ENCODE results near the gene LY6G6F.

The LY6G6F gene

GRCh38 chr6:31758281-31758680, 51.6 kb downstream of the LY6G6F start:
- DNase-seq (ENCODE audit: extremely low spot score): no peak
- TF ChIP-seq ZNF384 (IDR thresholded peaks at IDR 0.05) (no peak), LEF1 (IDR thresholded peaks at IDR 0.05; ENCODE audit: borderline replicate concordance) (no peak), FOXA1 (IDR thresholded peaks at IDR 0.05) (no peak), NFRKB (IDR thresholded peaks at IDR 0.05) (no peak), ELF4 (IDR thresholded peaks at IDR 0.05) (no peak), SP1 (IDR thresholded peaks at IDR 0.05) (no peak), CTBP1 (IDR thresholded peaks at IDR 0.05; ENCODE audit: borderline replicate concordance) (no peak), SUZ12 (IDR thresholded peaks at IDR 0.05) (no peak), FOXM1 (IDR thresholded peaks at IDR 0.05; ENCODE audit: borderline replicate concordance) (no peak), ARNT (IDR thresholded peaks at IDR 0.05) (no peak)
- POLR2A ChIA-PET: interaction anchor here (0.6 to 2.7 kb wide), 3 partner anchors 18 to 29 kb away, joined by 4 to 22 read pairs (median 5); partner anchors contain the start of genes DDAH2 and MSH5
- CTCF ChIA-PET: interaction anchor here (0.6 kb wide), 1 partner anchor 26 kb away, joined by 3 read pairs; no protein-coding TSS in a partner anchor

Measured in HEK293T (cell line).